WTC11 (cell line): Measurements from ENCODE around the gene MYLK4.

ENCODE experiments used
- ATF3 ChIP-seq: sonication (generic); formaldehyde crosslinking; conservative IDR thresholded peaks from 2 replicates; pipeline ENCODE4 v1.8.1; 2022; ENCODE audit warnings: mild to moderate bottlenecking, missing genetic modification reagents
- CREB1 ChIP-seq: sonication (generic); formaldehyde crosslinking; IDR thresholded peaks from 2 replicates; pipeline ENCODE4 v1.8.0; 2023; ENCODE audit warnings: mild to moderate bottlenecking, missing genetic modification reagents
- CREM ChIP-seq: sonication (generic); formaldehyde crosslinking; IDR thresholded peaks from 2 replicates; pipeline ENCODE4 v1.8.1; 2022; ENCODE audit warnings: mild to moderate bottlenecking, missing genetic modification reagents, moderate library complexity
- FOXK1 ChIP-seq: sonication (generic); formaldehyde crosslinking; IDR thresholded peaks from 2 replicates; pipeline ENCODE4 v1.8.0; 2022; ENCODE audit warnings: mild to moderate bottlenecking, moderate library complexity, missing genetic modification reagents
- FOXP1 ChIP-seq: sonication (generic); formaldehyde crosslinking; IDR thresholded peaks from 2 replicates; pipeline ENCODE4 v1.8.0; 2022; ENCODE audit warnings: missing genetic modification reagents, mild to moderate bottlenecking, moderate library complexity, borderline replicate concordance
- GRHL2 ChIP-seq: fragments of 250-450 bp; sonication (Bioruptor Pico); IDR thresholded peaks from 2 replicates; pipeline ENCODE4 v1.8.0; 2022; ENCODE audit warnings: mild to moderate bottlenecking, moderate library complexity; ENCODE audit not compliant: insufficient replicate concordance, severe bottlenecking
- USF1 ChIP-seq: sonication (generic); formaldehyde crosslinking; IDR thresholded peaks from 2 replicates; pipeline ENCODE4 v1.8.0; 2022; ENCODE audit warnings: mild to moderate bottlenecking, missing genetic modification reagents
- ZNF232 ChIP-seq: sonication (generic); formaldehyde crosslinking; IDR thresholded peaks from 2 replicates; pipeline ENCODE4 v1.8.0; 2022; ENCODE audit warnings: mild to moderate bottlenecking, missing genetic modification reagents
- TF ChIP-seq, protein P1 (sequence below): fragments of 200-600 bp; IDR thresholded peaks from 2 replicates; pipeline ENCODE4 v1.8.0; 2022; ENCODE audit warnings: antibody characterized with exemption
- TF ChIP-seq, protein P2 (sequence below): sonication (generic); formaldehyde crosslinking; IDR thresholded peaks from 2 replicates; pipeline ENCODE4 v1.8.0; 2022; ENCODE audit warnings: mild to moderate bottlenecking, missing genetic modification reagents
- TF ChIP-seq, protein P3 (sequence below): sonication (generic); formaldehyde crosslinking; IDR thresholded peaks from 2 replicates; pipeline ENCODE4 v1.8.1; 2023; ENCODE audit warnings: mild to moderate bottlenecking, moderate library complexity, missing genetic modification reagents

GRCh38 chr6:2708456-2708855 lies 42.3 kb downstream of the MYLK4 start:
- no peak for TF ChIP-seq GRHL2 (CRISPR knock-in tag)
- TF ChIP-seq FOXP1 (CRISPR knock-in tag), result no peak
- no peak for TF ChIP-seq CREB1
- no peak for TF ChIP-seq FOXK1
- TF ChIP-seq, protein P1, sequence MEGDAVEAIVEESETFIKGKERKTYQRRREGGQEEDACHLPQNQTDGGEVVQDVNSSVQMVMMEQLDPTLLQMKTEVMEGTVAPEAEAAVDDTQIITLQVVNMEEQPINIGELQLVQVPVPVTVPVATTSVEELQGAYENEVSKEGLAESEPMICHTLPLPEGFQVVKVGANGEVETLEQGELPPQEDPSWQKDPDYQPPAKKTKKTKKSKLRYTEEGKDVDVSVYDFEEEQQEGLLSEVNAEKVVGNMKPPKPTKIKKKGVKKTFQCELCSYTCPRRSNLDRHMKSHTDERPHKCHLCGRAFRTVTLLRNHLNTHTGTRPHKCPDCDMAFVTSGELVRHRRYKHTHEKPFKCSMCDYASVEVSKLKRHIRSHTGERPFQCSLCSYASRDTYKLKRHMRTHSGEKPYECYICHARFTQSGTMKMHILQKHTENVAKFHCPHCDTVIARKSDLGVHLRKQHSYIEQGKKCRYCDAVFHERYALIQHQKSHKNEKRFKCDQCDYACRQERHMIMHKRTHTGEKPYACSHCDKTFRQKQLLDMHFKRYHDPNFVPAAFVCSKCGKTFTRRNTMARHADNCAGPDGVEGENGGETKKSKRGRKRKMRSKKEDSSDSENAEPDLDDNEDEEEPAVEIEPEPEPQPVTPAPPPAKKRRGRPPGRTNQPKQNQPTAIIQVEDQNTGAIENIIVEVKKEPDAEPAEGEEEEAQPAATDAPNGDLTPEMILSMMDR, result no peak
- TF ChIP-seq ATF3 (CRISPR knock-in tag), result no peak
- no peak for TF ChIP-seq USF1 (CRISPR knock-in tag)
- TF ChIP-seq, protein P2, sequence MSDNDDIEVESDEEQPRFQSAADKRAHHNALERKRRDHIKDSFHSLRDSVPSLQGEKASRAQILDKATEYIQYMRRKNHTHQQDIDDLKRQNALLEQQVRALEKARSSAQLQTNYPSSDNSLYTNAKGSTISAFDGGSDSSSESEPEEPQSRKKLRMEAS, result no peak
- TF ChIP-seq CREM (CRISPR knock-in tag), result no peak
- TF ChIP-seq, protein P3, sequence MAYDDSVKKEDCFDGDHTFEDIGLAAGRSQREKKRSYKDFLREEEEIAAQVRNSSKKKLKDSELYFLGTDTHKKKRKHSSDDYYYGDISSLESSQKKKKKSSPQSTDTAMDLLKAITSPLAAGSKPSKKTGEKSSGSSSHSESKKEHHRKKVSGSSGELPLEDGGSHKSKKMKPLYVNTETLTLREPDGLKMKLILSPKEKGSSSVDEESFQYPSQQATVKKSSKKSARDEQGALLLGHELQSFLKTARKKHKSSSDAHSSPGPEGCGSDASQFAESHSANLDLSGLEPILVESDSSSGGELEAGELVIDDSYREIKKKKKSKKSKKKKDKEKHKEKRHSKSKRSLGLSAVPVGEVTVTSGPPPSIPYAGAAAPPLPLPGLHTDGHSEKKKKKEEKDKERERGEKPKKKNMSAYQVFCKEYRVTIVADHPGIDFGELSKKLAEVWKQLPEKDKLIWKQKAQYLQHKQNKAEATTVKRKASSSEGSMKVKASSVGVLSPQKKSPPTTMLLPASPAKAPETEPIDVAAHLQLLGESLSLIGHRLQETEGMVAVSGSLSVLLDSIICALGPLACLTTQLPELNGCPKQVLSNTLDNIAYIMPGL (CRISPR knock-in tag), result no peak
- TF ChIP-seq ZNF232 (CRISPR knock-in tag), result no peak
